GM18499 (cell line): ENCODE measurements around the gene MCTP2.

Experiments used
- ATAC-seq: cut with Tn5 transposase; IDR thresholded peaks from one replicate; pipeline ENCODE4 v1.9.1; 2021; ENCODE audit warnings: moderate number of reproducible peaks; ENCODE audit not compliant: insufficient read depth, unreplicated experiment

The MCTP2 gene

DNA sequence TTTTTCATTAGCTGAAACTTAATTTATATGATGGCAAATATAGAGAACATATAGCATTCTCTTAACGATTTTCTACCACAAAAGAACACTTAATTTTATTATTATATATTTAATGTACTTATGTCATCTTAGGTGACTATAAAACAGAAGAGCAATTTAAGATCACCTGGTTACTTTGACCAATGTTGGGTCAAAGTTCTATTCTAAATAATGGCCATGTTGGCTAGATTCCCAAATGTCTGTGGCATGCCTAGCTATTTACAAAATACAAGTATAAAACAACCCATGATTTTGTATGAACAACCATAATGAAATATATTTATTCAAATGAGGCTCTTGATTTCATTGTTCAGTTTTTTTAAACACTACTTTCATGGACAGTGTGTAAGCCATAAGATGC, 200.9 kb downstream of the MCTP2 start:
- ATAC-seq: no peak

DNA sequence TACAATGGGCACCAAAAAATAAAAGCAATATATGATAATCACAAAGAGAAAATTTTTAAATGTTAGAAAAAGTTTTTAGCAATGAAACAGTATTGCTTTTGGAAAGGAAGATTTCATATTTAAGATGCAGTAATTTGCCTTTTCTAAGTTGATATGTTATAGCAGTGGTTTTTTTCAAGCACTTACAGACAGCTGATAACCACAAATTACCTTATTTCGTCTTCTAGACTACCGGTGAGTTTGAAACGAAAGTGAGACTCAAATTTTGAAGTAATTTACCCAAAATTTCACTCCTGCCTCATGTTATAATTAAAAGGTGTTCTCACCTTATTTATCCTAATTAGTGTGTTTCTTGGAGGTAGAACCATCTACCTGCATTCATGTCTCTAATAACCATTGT, 207.8 kb downstream of the MCTP2 start:
- ATAC-seq: no peak

DNA sequence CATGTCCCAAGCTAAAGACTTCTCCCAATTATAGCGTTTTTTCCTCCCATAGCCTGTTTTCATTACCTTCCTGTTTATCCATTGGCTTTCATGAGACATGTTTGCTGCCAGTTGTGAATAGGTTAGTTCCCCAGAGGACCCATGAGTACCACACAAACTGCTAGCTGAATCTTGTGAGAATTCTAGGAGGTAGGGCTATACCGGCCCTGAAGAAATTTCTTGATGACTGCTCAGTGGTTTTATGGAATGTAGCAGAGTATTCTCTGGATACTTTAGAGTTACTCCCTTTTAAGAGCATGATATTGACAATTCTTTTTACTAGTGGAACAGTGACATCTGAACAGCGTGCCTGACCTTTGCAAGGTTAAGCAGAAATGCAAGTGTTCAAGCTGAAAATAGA, 210.4 kb downstream of the MCTP2 start:
- ATAC-seq: no peak

DNA sequence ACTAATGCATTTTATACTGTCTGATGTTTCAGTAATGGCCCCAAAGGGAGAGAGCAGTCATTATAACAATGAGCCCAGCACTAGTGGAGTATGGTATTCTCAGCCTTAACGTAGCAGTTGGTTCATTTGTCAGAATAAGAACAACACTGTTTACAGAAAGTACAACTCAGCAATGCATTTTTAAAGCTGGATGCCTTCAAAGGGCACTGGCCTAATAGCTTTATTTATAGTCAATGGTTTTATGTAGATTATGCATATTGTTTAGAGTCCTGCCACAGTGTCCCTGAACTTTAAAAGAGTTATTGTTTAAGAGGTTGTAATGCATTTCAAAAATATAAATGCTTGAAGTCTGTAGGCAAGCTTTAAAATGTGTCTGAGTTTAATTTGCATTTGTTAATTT, 211.1 kb downstream of the MCTP2 start:
- ATAC-seq: no peak

DNA sequence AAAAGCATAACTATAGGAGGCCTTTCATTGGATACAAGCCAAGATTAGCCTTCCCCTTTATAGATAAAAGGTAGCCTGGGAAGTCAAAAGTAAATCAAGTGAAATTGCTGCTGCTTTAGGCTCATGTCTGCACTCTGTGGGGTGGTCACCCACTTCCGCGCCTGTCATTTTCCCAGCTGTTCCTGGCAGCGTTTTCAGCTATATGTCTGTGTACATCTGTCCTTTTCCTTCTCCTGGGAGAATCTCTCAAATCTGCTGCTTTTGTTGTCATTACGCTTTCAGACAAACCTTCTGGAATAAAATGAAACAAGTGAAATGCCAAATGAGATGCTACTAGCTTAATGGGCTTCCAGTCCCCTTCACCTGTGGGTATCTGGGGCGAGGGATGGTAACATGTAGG, 211.8 kb downstream of the MCTP2 start:
- ATAC-seq: no peak

DNA sequence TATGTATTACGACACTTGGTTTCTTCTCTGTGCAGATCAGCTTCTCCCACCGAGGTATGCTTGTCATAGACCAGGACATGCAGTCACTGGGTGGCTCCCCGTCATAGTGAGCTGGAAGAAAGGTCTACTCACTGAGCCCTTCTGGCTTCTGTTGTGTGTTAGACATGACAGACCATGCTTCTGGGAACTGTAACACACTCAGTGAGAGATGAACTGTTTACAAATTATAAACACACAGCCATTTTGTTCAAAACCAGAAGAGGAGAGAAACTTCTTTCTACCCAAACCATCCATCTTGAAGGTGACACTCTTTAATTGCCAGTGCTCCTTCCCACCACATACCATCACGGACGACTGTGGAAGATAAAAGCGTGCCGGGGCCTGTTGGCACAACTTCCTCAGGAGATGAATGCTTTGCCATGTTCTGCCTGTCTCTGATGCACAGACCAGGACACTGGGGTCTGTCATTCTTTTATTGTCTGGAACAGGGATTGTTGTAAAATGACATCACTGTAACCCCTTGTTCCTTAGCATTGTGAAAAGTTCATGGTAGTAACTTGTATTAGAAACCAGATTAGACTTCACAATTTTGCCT, 214.3 kb downstream of the MCTP2 start:
- no peak for ATAC-seq

DNA sequence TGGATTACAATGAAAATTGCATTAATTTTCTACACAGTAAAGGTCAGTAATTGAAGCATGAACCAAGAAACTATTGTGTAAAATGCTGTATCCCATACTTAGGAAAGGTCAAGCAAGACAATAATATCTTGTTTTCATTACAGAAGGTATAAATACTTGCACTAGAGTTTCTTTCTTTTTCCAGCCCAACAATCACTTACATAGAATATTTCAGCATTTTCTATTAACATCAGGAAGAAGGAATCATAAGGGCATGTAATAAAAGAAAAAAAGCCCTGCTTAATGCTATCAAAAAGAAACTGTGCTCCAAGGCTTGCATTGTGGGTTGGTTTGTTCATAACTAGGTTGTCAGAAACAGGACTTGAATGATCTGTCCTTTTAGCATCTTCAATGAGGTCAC, 215.1 kb downstream of the MCTP2 start:
- no peak for ATAC-seq

DNA sequence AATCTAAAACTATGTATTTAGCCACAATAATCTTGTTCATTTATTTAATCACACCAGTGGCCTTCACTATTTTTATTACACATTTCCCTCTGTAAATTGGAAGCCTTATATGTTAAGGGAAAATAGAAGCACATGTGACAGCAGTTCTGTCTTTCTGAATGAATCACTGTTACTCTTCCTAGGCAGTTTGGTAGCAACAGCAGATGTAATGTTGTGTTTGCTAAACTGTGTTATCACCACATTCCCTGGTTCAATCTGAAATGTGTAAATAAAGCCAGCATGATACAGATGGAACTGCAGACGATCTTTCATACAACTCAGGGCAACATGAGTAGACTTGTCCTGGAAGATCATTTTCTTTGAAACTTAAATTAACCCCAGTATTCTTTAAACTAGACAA, 220.1 kb downstream of the MCTP2 start:
- no peak for ATAC-seq

DNA sequence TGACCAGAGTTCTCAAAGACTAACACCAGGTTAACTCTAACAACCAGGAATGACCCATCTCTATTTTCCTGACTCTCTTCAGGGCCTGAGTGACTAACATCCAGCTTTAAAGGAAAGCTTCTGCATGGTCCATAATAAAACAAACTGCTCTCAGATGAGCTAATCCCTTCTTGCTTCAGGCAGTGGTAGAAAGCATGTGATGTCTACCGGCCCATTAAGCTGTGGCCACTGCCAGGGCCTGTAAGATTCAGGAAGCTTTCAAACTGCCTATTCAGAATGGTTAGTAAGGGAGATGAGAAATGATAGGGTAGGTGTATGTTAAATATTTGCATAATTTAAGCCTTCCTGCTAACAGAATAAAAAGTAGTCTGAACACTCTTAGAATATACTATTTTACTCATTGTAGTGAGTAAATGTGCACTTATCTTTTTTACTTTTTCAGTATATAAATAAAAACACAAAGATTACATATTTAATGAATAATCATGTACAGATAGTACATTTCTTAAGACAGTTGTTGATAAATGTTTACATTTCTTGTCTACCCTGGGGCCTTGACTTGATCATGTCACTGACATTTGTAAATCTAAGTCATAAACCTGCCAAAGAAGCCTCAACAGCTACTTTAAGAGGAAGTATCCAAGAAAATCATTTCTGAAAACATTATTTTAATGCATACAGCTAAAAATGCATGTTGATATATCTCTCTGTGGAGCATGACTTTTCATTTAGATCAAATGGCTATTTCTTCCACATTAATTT, 222.0 kb downstream of the MCTP2 start:
- ATAC-seq: no peak

DNA sequence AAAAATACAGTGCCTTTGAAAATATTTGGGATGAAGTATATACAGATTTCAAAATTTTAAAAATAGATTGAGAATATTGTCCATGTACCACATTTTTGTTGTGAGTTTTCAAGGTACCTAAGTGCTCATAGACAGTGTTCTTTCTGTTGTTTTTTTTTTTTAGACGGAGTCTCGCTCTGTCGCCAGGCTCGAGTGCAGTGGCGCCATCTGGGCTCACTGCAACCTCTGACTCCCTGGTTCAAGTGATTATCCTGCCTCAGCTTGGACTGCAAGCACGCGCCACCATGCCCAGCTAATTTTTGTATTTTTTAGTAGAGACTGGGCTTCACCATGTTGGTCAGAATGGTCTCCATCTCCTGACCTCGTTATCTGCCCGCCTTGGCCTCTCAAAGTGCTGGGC, 223.9 kb downstream of the MCTP2 start:
- ATAC-seq: no peak

DNA sequence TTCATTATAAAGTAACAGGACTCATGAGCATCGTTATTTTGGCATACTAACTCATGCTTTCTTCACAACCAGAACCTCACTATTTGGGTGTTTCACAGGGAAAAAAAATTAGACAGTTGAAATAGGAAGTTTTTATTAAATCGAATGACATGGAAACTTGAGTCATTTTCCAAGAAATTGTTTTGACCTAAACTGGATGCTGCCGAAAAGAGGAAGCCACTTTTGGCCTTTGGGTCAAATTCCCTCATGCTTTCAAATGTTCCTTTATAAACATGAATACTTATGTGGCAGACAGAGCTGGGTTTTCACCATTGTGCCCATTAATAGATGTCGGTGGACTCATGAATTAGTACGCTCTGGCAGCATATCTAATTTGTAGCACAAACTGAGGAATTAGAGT, 224.9 kb downstream of the MCTP2 start:
- ATAC-seq: no peak

DNA sequence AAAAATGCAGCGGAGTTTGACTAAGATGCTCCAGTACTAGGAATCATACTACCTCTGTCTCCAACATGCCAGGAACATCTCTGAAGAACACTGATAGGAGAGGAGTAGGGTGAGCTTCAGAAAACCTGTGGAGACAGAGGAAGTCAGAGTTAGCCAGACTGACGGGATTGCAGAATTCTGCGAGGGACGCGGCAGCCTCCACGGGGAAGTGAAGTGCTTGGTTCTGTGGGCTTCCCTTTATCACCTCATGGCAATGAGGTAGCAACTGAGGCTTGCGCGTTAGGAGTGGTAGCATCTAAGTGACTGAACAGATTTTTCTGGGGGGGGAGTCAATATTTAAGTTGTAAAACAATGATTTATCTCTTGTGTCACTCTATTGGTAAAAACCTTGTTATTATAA, 226.3 kb downstream of the MCTP2 start:
- no peak for ATAC-seq

DNA sequence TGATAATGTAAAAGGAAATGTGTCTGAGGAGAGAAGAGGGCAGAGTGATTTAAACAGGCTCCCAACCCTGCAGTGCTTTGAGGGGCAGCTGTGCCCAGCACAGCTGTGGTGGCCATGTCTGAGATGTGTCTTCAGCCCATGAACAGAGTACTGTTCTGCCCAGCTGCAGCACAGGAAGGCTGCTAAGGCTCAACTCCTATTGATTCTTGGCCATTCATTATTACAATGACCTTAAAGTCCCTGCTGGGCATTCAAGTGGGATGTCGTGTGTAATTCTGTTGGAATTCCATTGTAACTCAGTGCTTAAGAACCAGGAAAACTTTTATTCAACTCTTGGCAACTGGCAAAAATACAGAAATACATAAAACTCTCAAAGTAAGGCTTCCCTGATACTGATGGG, 229.3 kb downstream of the MCTP2 start:
- ATAC-seq: no peak

DNA sequence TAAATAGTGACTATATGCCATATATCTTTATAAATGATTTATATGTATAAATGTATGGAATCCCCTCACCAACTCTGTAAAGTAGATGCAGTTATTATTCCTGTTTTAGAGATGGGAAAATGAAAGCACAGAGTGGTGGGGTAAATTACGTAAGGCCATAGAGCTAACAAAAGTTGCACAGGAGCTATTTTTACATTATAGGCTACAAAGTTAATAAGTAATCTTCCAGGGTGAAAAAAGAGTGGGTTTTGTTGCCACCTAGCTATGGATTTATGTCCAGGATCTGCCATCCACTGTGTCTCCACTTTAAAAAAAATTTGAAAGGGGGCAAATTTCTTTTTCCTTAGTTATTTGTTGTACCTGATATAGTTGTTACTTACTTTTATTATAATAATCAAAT, 235.7 kb downstream of the MCTP2 start:
- ATAC-seq: no peak

DNA sequence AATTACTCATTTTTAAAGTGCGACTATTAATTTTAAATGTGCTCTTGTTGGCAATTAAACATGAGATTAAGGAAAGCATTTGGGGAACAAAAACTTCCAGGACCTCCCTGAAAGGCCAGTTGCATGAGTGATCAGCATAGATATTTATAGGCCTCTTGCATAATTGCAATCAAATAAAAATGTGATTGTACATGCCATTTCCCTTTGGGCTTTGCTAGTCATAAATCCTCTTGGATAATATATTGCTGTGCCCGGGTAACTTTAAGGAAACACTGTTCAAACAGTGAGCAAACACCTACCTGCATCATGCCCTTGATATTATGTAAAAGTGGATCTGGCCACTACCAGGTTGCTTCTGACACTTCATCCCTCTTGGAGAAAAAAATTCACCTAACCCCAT, 239.1 kb downstream of the MCTP2 start:
- ATAC-seq: no peak

DNA sequence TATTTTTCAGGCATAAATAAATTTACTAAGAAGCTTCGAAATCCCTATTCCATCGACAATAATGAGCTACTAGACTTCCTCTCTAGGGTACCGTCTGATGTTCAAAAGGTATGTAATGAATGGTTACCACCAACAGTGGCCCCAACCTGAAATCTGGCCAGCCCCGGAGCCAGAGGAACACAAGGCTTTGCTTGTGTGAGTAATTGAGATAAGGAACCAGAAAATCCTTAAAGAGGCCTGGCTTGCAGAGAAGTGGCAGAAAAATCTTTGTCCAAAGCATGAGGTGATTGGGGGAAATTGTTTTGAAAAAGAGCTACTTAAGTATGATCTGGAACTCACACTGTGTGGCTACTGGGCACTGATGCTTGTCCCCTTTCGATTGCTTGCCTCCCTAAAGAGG, 245.3 kb downstream of the MCTP2 start:
- ATAC-seq: no peak

DNA sequence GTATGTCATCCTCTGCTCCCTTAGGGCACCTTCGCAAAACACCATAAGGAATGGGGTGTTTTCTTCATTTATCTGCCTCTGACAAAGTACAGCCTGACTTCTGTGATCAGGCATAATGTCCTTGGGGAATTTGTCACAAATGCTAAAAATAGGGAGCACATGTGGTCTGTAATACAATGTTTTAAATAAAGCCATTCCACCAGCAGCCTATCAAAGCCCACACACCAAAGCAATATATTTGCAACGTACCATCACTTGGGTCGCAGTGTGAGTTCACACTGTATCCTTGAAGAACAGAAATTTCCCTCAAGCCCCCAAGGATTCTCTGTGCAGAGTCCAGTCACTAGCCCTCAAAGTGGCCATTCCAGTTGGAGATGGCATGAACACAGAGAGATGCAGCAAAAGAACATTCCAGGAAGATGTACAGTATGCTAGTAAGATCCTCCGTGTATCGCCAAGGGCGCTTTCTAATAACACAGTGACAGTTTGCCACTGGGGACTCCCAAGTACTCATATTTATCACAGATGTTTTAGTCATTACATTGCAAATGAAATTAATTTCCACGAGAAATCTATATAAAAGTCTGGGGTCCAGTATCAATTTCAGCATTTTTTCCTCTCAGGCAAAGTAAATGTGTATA, 246.7 kb downstream of the MCTP2 start:
- no peak for ATAC-seq

DNA sequence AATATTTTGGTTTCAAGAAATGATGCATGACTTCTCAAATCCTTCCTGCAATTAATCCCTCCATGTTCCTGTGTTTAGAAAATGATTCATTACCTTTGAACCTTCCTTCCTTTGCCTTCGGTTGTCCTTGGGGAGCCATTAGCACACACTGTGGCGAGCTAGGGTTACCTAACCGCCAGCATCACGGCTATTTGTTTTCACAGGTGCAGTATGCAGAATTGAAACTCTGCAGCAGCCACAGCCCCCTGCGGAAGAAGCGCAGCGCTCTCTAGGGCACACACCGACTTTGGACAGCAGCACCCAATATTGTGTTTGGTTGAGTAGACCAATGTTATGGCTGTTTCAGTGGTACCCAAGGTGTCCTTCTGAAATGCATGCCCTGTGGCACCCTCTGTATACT, 247.4 kb downstream of the MCTP2 start:
- no peak for ATAC-seq

DNA sequence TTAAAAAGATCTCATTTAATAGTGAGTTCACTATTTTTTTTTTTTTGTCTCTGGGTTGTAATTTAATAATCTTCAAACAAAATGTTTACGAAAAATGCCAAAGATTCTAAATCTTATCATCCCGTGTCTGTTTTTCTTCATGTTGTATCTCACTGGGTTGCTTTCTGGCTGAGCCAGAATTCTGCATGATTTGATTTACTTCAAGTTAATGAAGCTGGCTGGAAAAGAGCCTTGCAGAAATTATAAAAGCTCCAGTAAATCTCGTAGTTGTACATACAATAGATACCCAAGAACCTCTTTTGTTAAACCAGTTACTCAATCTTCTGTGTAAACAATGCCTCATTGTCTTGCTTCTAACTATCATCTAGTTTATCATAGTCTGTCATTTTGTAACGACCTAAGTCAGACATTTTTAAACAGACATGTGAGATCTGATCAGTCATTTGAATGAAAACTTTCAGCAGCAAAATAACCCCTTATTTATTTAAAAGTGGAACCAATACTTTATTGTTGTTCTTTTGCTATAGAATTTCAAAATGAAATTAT, 249.0 kb downstream of the MCTP2 start:
- no peak for ATAC-seq

DNA sequence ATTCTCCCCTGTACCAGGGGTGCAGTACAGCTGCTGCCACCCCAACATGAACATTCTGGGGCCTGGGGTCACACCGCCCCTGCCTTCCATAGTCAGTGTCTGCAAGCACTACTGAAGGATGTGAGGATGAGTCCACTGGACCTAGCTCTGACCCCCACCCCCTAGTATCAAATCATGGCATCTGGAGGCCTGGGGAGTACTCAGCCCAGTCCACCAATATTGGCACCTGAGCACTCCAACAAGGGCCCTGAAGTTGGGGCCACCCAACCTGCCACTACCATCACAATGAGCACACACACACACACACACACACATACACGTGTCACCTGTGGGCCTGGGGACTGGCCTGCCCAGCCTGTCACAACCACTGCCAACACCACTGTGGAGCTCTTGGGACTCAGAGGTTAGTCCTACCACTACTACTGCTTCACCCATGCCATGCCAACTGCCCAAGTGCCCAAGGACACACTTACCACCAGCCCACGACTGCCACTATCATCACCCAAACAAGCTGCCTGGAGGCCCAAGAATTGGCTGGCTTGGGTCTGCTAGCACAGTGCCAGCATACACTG, 253.9 kb downstream of the MCTP2 start:
- no peak for ATAC-seq

DNA sequence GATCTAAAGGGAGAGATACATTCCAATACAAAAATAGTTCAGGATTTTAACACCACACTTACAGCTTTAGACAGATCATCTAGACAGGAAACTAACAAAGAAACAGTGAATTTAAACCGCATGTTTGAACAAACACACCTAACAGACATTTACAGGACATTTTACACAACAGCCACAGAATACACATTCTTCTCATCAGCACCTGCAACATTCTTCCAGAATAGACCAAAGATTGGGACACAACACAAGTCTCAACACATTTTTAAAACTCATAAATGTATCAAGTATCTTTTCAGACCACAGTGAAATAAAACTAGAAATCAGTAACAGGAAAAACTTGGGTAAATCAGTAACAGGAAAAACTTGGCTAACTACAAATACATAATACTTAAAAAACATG, 256.3 kb downstream of the MCTP2 start:
- ATAC-seq: no peak
